ENCODE results near the gene ANKRD26. TPM values are rescaled to one million over a fixed set of nuclear protein-coding genes. Genes with fewer than 3 reads are reported as not detected.

The ANKRD26 gene
- total RNA-seq, 2 experiments from 2014 or later = 9.0 to 12.8 TPM

- Mint-ChIP-seq H3K4me3 (no peak overlapping the region), H3K4me1 (ENCODE audit: low read depth) (peaks cover 12% of the 10 kb centered on the region)
- ATAC-seq = no peak
These were observed 80.5 kb downstream of the ANKRD26 start for GRCh38 chr10:27019827-27020226.

DNA sequence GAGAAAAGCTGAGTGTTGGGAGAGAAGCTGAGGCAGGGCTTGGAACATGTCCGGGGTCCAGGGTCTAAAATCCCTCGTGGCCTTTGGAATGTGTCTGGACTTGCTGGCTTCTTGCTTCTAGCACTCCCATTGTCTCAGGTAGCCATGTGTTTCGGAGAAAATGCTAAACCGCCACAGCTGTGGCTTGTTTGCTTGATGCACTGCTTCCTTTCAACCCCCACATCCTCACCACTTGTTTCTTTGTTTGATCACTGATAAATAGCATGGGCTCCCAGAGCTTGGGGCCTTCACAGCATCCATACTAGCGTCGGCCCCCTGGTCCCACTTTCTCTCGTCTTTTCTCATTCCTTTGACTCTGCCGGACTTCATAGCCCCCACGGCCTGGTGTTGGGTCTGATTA is 102.7 kb downstream of the ANKRD26 start:
- H3K9me3 Mint-ChIP-seq (ENCODE audit: insufficient read depth) = peaks cover 17% of the 10 kb centered on the region
- ChIA-PET CTCF (interaction anchor here (1.3 kb wide), 1 partner anchor 14 kb away, joined by 3 read pairs; no protein-coding TSS in a partner anchor), POLR2A (no interaction called here)
- DNase-seq (peak; percentile 37), ATAC-seq (no peak)
- H3K27ac Mint-ChIP-seq = peak overlapping the region; percentile 53
- H3K36me3 Mint-ChIP-seq (ENCODE audit: low read depth) = peaks cover 17% of the 10 kb centered on the region
- H3K4me3 Mint-ChIP-seq = no peak overlapping the region
- H3K27me3 Mint-ChIP-seq (ENCODE audit: low read depth) = no peaks in the 10 kb centered on the region
- peaks cover 13% of the 10 kb centered on the region for H3K4me1 Mint-ChIP-seq (ENCODE audit: low read depth)

More at GRCh38 chr10:27019827-27020226, 80.5 kb downstream of the ANKRD26 start:
- no peaks in the 10 kb centered on the region for H3K9me3 Mint-ChIP-seq (ENCODE audit: insufficient read depth)
- POLR2A ChIA-PET = interaction anchor here (0.5 kb wide), 1 partner anchor 134 kb away, joined by 3 read pairs; no protein-coding TSS in a partner anchor
- CTCF ChIA-PET = interaction anchor here (0.9 kb wide), 1 partner anchor 10 kb away, joined by 3 read pairs; no protein-coding TSS in a partner anchor
- DNase-seq = no peak
- peaks cover 19% of the 10 kb centered on the region for H3K36me3 Mint-ChIP-seq (ENCODE audit: low read depth)
- no peaks in the 10 kb centered on the region for H3K27me3 Mint-ChIP-seq (ENCODE audit: low read depth)
- no peak overlapping the region for H3K27ac Mint-ChIP-seq

DNA sequence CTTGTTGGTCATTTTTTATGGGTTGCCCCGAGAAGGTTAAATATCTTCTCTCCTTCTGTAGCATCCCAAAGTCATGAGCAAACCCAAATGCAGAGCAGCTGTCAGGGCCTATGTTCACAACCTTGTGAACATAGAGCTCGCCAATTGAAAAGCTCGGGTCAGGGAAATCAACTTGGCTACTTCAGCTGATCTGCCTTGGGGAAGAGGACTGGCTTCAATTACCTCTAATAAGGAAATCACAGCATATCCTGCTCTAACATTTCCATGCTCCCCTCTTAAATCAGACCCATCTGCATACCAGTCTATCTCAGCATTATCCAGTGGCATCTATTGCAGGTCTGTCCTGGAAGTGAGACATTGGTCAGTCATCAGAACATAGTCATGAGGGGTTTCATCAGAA is 105.6 kb downstream of the ANKRD26 start:
- POLR2A ChIA-PET = no interaction called here
- peaks cover 13% of the 10 kb centered on the region for H3K4me1 Mint-ChIP-seq (ENCODE audit: low read depth)

GRCh38 chr10:26987851-26988250 is 112.4 kb downstream of the ANKRD26 start:
- Mint-ChIP-seq H3K27me3 (ENCODE audit: low read depth) (no peaks in the 10 kb centered on the region), H3K9me3 (ENCODE audit: insufficient read depth) (no peaks in the 10 kb centered on the region), H3K27ac (no peak overlapping the region), H3K36me3 (ENCODE audit: low read depth) (no peaks in the 10 kb centered on the region), H3K4me1 (ENCODE audit: low read depth) (no peaks in the 10 kb centered on the region), H3K4me3 (no peak overlapping the region)
- ATAC-seq (no peak), DNase-seq (peak; percentile 1)
- ChIA-PET CTCF (no interaction called here), POLR2A (no interaction called here)

More for the DNA sequence above, 105.6 kb downstream of the ANKRD26 start:
- Mint-ChIP-seq H3K36me3 (ENCODE audit: low read depth) (peaks cover 13% of the 10 kb centered on the region), H3K4me3 (no peak overlapping the region), H3K27me3 (ENCODE audit: low read depth) (no peaks in the 10 kb centered on the region), H3K9me3 (ENCODE audit: insufficient read depth) (peaks cover 17% of the 10 kb centered on the region), H3K27ac (no peak overlapping the region)
- CTCF ChIA-PET = no interaction called here
- ATAC-seq = no peak
- DNase-seq = no peak

DNA sequence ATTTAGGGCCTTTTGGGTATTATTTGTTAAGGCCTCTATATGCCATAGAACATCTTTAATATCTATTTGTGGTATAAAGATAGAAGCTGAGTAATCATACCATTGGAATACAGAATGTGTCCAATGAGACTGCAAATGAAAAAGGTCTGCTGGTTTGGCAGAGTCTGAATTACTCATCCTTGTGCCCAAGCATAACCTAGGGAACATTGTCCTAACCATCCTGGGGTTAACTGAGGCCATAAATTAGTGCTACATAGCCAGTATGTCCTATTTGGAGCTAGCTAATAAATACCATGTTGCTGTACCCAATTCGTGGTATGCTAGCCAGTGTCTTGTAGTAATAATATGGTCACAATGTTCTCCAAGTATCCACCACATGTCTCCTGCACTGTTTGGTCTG is 117.1 kb downstream of the ANKRD26 start:
- H3K4me1 Mint-ChIP-seq (ENCODE audit: low read depth) = no peaks in the 10 kb centered on the region
- H3K36me3 Mint-ChIP-seq (ENCODE audit: low read depth) = no peaks in the 10 kb centered on the region
- DNase-seq = no peak
- ChIA-PET POLR2A (no interaction called here), CTCF (interaction anchor here (0.6 kb wide), 1 partner anchor 1216 kb away, joined by 3 read pairs; no protein-coding TSS in a partner anchor)
- no peaks in the 10 kb centered on the region for H3K27me3 Mint-ChIP-seq (ENCODE audit: low read depth)
- no peak overlapping the region for H3K4me3 Mint-ChIP-seq
- no peak for ATAC-seq
- no peak overlapping the region for H3K27ac Mint-ChIP-seq
- H3K9me3 Mint-ChIP-seq (ENCODE audit: insufficient read depth) = no peaks in the 10 kb centered on the region

DNA sequence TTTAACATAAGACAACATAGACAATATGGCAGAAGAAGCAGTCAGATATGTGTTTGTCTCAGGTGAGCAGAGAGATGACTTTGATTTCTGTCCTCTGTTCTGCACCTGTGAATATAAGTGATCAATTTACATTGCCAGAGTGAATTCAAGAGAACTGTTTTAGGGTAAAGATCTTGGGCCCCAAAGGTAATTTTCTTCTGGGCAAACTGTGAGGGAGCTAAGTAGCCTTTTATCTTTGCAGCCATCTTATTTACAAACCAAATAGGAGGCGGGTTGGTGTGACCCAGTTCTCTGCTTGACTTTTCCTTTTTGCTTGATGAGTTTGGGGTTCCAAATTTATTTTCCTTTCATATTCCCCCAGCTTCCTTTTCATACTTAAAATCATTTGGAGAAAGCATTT is 118.2 kb downstream of the ANKRD26 start:
- H3K9me3 Mint-ChIP-seq (ENCODE audit: insufficient read depth) = no peaks in the 10 kb centered on the region
- no peak for DNase-seq
- ChIA-PET CTCF (no interaction called here), POLR2A (no interaction called here)
- H3K36me3 Mint-ChIP-seq (ENCODE audit: low read depth) = no peaks in the 10 kb centered on the region
- ATAC-seq = no peak
- no peaks in the 10 kb centered on the region for H3K27me3 Mint-ChIP-seq (ENCODE audit: low read depth)
- H3K27ac Mint-ChIP-seq = no peak overlapping the region
- H3K4me1 Mint-ChIP-seq (ENCODE audit: low read depth) = no peaks in the 10 kb centered on the region
- no peak overlapping the region for H3K4me3 Mint-ChIP-seq

DNA sequence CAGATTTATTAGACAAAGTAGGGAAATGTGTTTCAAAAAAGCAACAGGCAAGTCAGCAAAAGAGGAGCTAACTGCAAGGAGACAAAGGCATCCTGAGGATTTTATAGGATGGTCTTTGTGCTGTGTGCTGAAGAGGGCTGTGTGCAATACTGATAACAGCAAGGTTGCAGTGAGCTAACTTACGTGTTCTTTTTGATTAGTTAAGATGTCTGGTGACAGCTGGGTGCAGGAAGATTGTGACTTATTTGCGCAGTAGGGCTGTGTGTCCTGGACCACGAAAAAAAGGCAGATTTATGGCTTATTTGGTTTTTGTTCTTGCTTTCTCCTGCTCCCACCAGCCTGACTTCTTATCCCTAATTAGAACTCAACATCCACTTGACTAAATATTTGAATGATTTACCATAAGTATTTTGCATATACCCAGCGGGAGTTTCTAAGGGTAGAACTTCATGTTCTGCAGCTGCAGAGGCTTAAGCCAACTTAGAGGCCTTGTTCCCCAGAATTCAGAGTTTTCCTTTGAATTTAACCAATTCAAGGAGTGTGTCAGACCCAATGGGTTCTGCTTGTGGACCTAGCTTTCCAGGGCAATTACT is 119.0 kb downstream of the ANKRD26 start:
- Mint-ChIP-seq H3K27ac (no peak overlapping the region), H3K9me3 (ENCODE audit: insufficient read depth) (no peaks in the 10 kb centered on the region), H3K4me1 (ENCODE audit: low read depth) (no peaks in the 10 kb centered on the region), H3K27me3 (ENCODE audit: low read depth) (no peaks in the 10 kb centered on the region), H3K4me3 (no peak overlapping the region), H3K36me3 (ENCODE audit: low read depth) (no peaks in the 10 kb centered on the region)
- ATAC-seq = no peak
- ChIA-PET POLR2A (no interaction called here), CTCF (no interaction called here)
- DNase-seq = no peak

GRCh38 chr10:26978519-26978918 is 121.8 kb downstream of the ANKRD26 start:
- CTCF ChIA-PET = no interaction called here
- Mint-ChIP-seq H3K27ac (no peak overlapping the region), H3K4me1 (ENCODE audit: low read depth) (no peaks in the 10 kb centered on the region), H3K9me3 (ENCODE audit: insufficient read depth) (no peaks in the 10 kb centered on the region), H3K4me3 (no peak overlapping the region), H3K36me3 (ENCODE audit: low read depth) (no peaks in the 10 kb centered on the region), H3K27me3 (ENCODE audit: low read depth) (no peaks in the 10 kb centered on the region)
- DNase-seq (no peak), ATAC-seq (no peak)
- POLR2A ChIA-PET = no interaction called here

- H3K9me3 Mint-ChIP-seq (ENCODE audit: insufficient read depth) = no peaks in the 10 kb centered on the region
- ChIA-PET CTCF (no interaction called here), POLR2A (no interaction called here)
- no peaks in the 10 kb centered on the region for H3K27me3 Mint-ChIP-seq (ENCODE audit: low read depth)
- H3K4me1 Mint-ChIP-seq (ENCODE audit: low read depth) = no peaks in the 10 kb centered on the region
- ATAC-seq = no peak
- H3K27ac Mint-ChIP-seq = no peak overlapping the region
- H3K36me3 Mint-ChIP-seq (ENCODE audit: low read depth) = no peaks in the 10 kb centered on the region
- DNase-seq = no peak
- no peak overlapping the region for H3K4me3 Mint-ChIP-seq
These were observed 122.7 kb downstream of the ANKRD26 start for GRCh38 chr10:26977635-26978034.

- ChIA-PET CTCF (no interaction called here), POLR2A (no interaction called here)
- no peak for ATAC-seq
- Mint-ChIP-seq H3K36me3 (ENCODE audit: low read depth) (peaks cover 4% of the 10 kb centered on the region), H3K27me3 (ENCODE audit: low read depth) (no peaks in the 10 kb centered on the region), H3K27ac (no peak overlapping the region), H3K4me3 (no peak overlapping the region), H3K9me3 (ENCODE audit: insufficient read depth) (no peaks in the 10 kb centered on the region), H3K4me1 (ENCODE audit: low read depth) (peaks cover 21% of the 10 kb centered on the region)
- no peak for DNase-seq
These were observed 129.6 kb downstream of the ANKRD26 start for GRCh38 chr10:26970667-26971066.

- peak; percentile 21 for DNase-seq
- peak; percentile 58 for ATAC-seq
- peaks cover 7% of the 10 kb centered on the region for H3K36me3 Mint-ChIP-seq (ENCODE audit: low read depth)
These were observed 131.0 kb downstream of the ANKRD26 start for GRCh38 chr10:26969145-26969926.

DNA sequence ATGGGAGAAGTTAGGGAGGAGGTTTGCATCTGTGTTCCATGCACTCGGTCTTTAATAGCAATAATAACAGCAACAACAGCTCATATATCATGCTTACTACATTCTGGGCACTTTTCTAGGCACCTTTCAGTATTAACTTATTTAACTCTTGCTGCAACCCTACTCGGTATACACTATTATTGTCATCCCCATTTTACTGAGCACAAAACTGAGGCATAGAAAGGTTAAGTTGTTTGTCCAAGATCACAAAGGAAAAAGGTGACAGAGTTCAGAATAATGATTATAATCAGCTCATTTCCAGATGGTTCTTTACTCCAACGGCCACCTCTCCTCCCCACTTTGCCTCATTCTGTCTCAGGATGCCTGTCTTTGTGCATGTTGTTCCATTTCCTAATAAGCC is 137.5 kb downstream of the ANKRD26 start:
- DNase-seq (no peak), ATAC-seq (no peak)
- H3K27ac Mint-ChIP-seq = no peak overlapping the region
- CTCF ChIA-PET = no interaction called here
- POLR2A ChIA-PET = no interaction called here
- no peak overlapping the region for H3K4me3 Mint-ChIP-seq
- no peaks in the 10 kb centered on the region for H3K27me3 Mint-ChIP-seq (ENCODE audit: low read depth)
- peaks cover 7% of the 10 kb centered on the region for H3K36me3 Mint-ChIP-seq (ENCODE audit: low read depth)
- H3K4me1 Mint-ChIP-seq (ENCODE audit: low read depth) = peaks cover 2% of the 10 kb centered on the region
- no peaks in the 10 kb centered on the region for H3K9me3 Mint-ChIP-seq (ENCODE audit: insufficient read depth)

More at GRCh38 chr10:26969145-26969926, 131.0 kb downstream of the ANKRD26 start:
- ChIA-PET CTCF (interaction anchor here (0.6 kb wide), 1 partner anchor 40 kb away, joined by 3 read pairs; no protein-coding TSS in a partner anchor), POLR2A (no interaction called here)
- Mint-ChIP-seq H3K9me3 (ENCODE audit: insufficient read depth) (no peaks in the 10 kb centered on the region), H3K27me3 (ENCODE audit: low read depth) (no peaks in the 10 kb centered on the region), H3K4me3 (no peak overlapping the region), H3K4me1 (ENCODE audit: low read depth) (peaks cover 21% of the 10 kb centered on the region), H3K27ac (peak overlapping the region; percentile 14)

All from activated CD8-positive, alpha-beta T cell treated with anti-CD3 and anti-CD28 coated beads, Interleukin-2, amount 10 ng/mL, durations not matched to agents 7 days and 5 days (primary cell).